OCI-LY3 (cell line): ENCODE data around the gene ARSI.

ENCODE experiments used
- H2AFZ ChIP-seq: fragments of 200-600, 300-600 bp; shearing (Covaris generic); 2 replicates; pipeline ENCODE4 v1.6.0; 2014; ENCODE audit warnings: antibody characterized with exemption, low read depth, low read length
- H3K27ac ChIP-seq: fragments of 200-600, 300-600 bp; sonication (generic); 2 replicates; pipeline ENCODE4 v1.5.1; 2014; ENCODE audit warnings: mild to moderate bottlenecking, low read length, moderate library complexity, mixed read lengths
- H3K27me3 ChIP-seq: fragments of 200-600, 300-600 bp; sonication (generic); 2 replicates; pipeline ENCODE4 v1.6.1; 2014; ENCODE audit warnings: low read depth, low read length, mixed read lengths
- H3K36me3 ChIP-seq: fragments of 200-600, 300-600 bp; sonication (generic); replicated peaks from 2 replicates; pipeline ENCODE3; 2014; ENCODE audit warnings: low read depth, low read length, mixed read lengths
- H3K4me1 ChIP-seq: fragments of 300-600, 200-600 bp; sonication (generic); 2 replicates; pipeline ENCODE4 v1.6.1; 2014; ENCODE audit warnings: low read length, mixed read lengths
- H3K4me2 ChIP-seq: fragments of 200-600, 300-600 bp; sonication (generic); 2 replicates; pipeline ENCODE4 v1.6.1; 2014; ENCODE audit warnings: low read length, mixed read lengths
- H3K4me3 ChIP-seq: fragments of 300-600, 200-600 bp; sonication (generic); 2 replicates; pipeline ENCODE4 v1.5.1; 2014; ENCODE audit warnings: antibody characterized with exemption, mild to moderate bottlenecking, low read length, moderate library complexity
- H3K79me2 ChIP-seq: fragments of 300-600, 200-600 bp; shearing (Covaris generic); 2 replicates; pipeline ENCODE4 v1.6.1; 2014; ENCODE audit warnings: mild to moderate bottlenecking, low read length, mixed read lengths
- H3K9ac ChIP-seq: fragments of 300-600, 200-600 bp; shearing (Covaris generic); 2 replicates; pipeline ENCODE4 v1.6.0; 2014; ENCODE audit warnings: mild to moderate bottlenecking, low read length, moderate library complexity
- H3K9me3 ChIP-seq: fragments of 200-600, 300-600 bp; shearing (Covaris generic); 2 replicates; pipeline ENCODE4 v1.6.1; 2014; ENCODE audit warnings: low read length, mixed read lengths; ENCODE audit not compliant: insufficient read depth
- H4K20me1 ChIP-seq: fragments of 200-600, 300-600 bp; sonication (generic); 2 replicates; pipeline ENCODE4 v1.6.1; 2016; ENCODE audit warnings: low read length, mixed read lengths; ENCODE audit not compliant: insufficient read depth
- CTCF ChIP-seq: fragments of 200-600, 300-600 bp; sonication (generic); IDR thresholded peaks from 2 replicates; pipeline ENCODE4 v1.5.1; 2014; ENCODE audit warnings: antibody characterized with exemption, low read length, low read depth
- EZH2phosphoT487 ChIP-seq: fragments of 200-600 bp; shearing (Covaris generic); IDR thresholded peaks from 2 replicates; pipeline ENCODE4 v1.6.1; 2018; ENCODE audit warnings: antibody characterized with exemption, mixed run types, low read depth

The ARSI gene

GRCh38 chr5:150303070-150303615 lies 438 bp upstream of the ARSI start:
- Histone ChIP-seq H3K4me2 (no peak overlapping the region), H3K79me2 (no peaks in the 10 kb centered on the region), H2AFZ (no peak overlapping the region), H3K4me1 (no peaks in the 10 kb centered on the region), H3K9ac (no peak overlapping the region), H3K4me3 (no peak overlapping the region), H4K20me1 (no peaks in the 10 kb centered on the region), H3K27me3 (no peaks in the 10 kb centered on the region), H3K9me3 (no peaks in the 10 kb centered on the region), H3K36me3 (no peaks in the 10 kb centered on the region), H3K27ac (no peak overlapping the region)
- no peak for TF ChIP-seq EZH2phosphoT487
- no peak for TF ChIP-seq CTCF

- H3K4me3 ChIP-seq = no peak overlapping the region
- H2AFZ ChIP-seq = no peak overlapping the region
Observed at GRCh38 chr5:150301901-150302300, 804 bp downstream of the ARSI start.

GRCh38 chr5:150301170-150301505 lies 1.6 kb downstream of the ARSI start:
- no peak overlapping the region for H3K4me2 ChIP-seq
- TF ChIP-seq EZH2phosphoT487 = no peak
- TF ChIP-seq CTCF = no peak
- no peaks in the 10 kb centered on the region for H3K4me1 ChIP-seq
- H4K20me1 ChIP-seq = no peaks in the 10 kb centered on the region
- no peak overlapping the region for H2AFZ ChIP-seq
- no peaks in the 10 kb centered on the region for H3K27me3 ChIP-seq
- H3K36me3 ChIP-seq = no peaks in the 10 kb centered on the region
- no peak overlapping the region for H3K9ac ChIP-seq
- no peaks in the 10 kb centered on the region for H3K79me2 ChIP-seq
- no peak overlapping the region for H3K27ac ChIP-seq
- no peaks in the 10 kb centered on the region for H3K9me3 ChIP-seq
- H3K4me3 ChIP-seq = no peak overlapping the region

More at GRCh38 chr5:150301901-150302300, 804 bp downstream of the ARSI start:
- Histone ChIP-seq H3K79me2 (no peaks in the 10 kb centered on the region), H3K4me1 (no peaks in the 10 kb centered on the region), H3K4me2 (no peak overlapping the region), H4K20me1 (no peaks in the 10 kb centered on the region), H3K9me3 (no peaks in the 10 kb centered on the region), H3K27ac (no peak overlapping the region), H3K9ac (no peak overlapping the region), H3K36me3 (no peaks in the 10 kb centered on the region), H3K27me3 (no peaks in the 10 kb centered on the region)
- TF ChIP-seq CTCF (no peak), EZH2phosphoT487 (no peak)

- Histone ChIP-seq H3K9me3 (no peaks in the 10 kb centered on the region), H3K36me3 (no peaks in the 10 kb centered on the region), H4K20me1 (no peaks in the 10 kb centered on the region), H3K27ac (no peak overlapping the region), H3K79me2 (no peaks in the 10 kb centered on the region), H3K4me2 (no peak overlapping the region), H3K9ac (no peak overlapping the region), H2AFZ (no peak overlapping the region), H3K4me3 (no peak overlapping the region), H3K4me1 (no peaks in the 10 kb centered on the region), H3K27me3 (no peaks in the 10 kb centered on the region)
- TF ChIP-seq EZH2phosphoT487 = no peak
- no peak for TF ChIP-seq CTCF
Observed at GRCh38 chr5:150300496-150301169, 2.1 kb downstream of the ARSI start.
